ENCODE data around the gene PKN1.

DNA sequence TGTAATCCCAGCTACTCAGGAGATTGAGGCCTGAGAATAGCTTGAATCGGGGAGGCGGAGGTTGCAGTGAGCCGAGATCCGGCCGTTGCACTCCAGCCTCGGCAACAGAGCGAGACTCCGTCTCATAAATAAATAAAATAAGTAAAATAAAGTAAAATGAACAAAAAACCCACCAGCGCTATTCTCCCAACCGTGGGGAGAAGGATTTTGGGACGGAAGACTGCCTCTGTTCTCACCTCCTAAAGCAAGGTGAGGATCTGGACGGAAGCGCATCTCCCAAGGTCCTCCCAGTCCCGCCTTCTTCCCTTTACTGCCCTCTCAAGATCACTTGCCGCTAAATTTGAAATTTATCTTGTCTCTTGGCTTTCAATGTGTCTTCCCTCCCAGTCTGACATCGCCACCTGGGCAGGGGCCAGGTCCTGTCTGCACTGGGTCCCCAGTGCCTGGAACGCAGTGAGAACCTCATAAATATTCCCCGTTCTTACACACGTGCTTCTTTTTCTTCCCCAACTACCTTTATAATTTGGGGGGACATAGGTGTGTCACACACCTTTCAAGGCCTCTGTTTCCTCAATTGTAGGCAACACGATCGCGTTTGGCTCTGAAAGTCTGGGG lies 86.2 kb downstream of the PKN1 start:
- TF ChIP-seq EZH2 (IDR thresholded peaks at IDR 0.05; ENCODE audit: insufficient read depth, low read length), result no peak
- TF ChIP-seq, protein P1, sequence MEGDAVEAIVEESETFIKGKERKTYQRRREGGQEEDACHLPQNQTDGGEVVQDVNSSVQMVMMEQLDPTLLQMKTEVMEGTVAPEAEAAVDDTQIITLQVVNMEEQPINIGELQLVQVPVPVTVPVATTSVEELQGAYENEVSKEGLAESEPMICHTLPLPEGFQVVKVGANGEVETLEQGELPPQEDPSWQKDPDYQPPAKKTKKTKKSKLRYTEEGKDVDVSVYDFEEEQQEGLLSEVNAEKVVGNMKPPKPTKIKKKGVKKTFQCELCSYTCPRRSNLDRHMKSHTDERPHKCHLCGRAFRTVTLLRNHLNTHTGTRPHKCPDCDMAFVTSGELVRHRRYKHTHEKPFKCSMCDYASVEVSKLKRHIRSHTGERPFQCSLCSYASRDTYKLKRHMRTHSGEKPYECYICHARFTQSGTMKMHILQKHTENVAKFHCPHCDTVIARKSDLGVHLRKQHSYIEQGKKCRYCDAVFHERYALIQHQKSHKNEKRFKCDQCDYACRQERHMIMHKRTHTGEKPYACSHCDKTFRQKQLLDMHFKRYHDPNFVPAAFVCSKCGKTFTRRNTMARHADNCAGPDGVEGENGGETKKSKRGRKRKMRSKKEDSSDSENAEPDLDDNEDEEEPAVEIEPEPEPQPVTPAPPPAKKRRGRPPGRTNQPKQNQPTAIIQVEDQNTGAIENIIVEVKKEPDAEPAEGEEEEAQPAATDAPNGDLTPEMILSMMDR (IDR thresholded peaks at IDR 0.05; ENCODE audit: insufficient read depth, low read depth, low read length), result no peak
